Tibial nerve (tissue), 4 donors: ENCODE data around the gene AFAP1. TPM values are rescaled to one million over a fixed set of nuclear protein-coding genes. Genes with fewer than 3 reads are reported as not detected.

Experiments used
- DNase-seq, 2 donors: peaks; one replicate each; pipeline ENCODE4 v3.0.0-alpha.2; 2019; ENCODE audit warnings: low spot score in 2 of 2
- H3K27ac ChIP-seq, 4 donors: fragments of 200-600 bp; sonication (generic) in 3 of 4; one replicate each; pipeline ENCODE4 v1.5.1; 2017 to 2019; ENCODE audit warnings: mild to moderate bottlenecking in 1 of 4
- H3K27me3 ChIP-seq, 2 donors: fragments of 200-600 bp; sonication (generic) in 1 of 2; one replicate each; pipeline versions ENCODE4 v1.5.1 to v1.6.0; 2017 to 2019
- H3K36me3 ChIP-seq, 3 donors: fragments of 200-600 bp; sonication (generic); one replicate each; pipeline ENCODE4 v1.5.1; 2018 to 2019
- H3K4me1 ChIP-seq, 4 donors: fragments of 200-600 bp; sonication (generic) in 3 of 4; one replicate each; pipeline ENCODE4 v1.5.1; 2017 to 2019
- H3K4me3 ChIP-seq, 4 donors: fragments of 200-600 bp; sonication (generic) in 3 of 4; one replicate each; pipeline ENCODE4 v1.5.1; 2017 to 2019; ENCODE audit warnings: mild to moderate bottlenecking in 1 of 4, moderate library complexity in 1 of 4
- H3K9me3 ChIP-seq, 4 donors: fragments of 200-600 bp; sonication (generic) in 3 of 4; one replicate each; pipeline ENCODE4 v1.5.1; 2017 to 2019
- CTCF ChIP-seq, 5 experiments: fragments of 200-600 bp in 3 of 5; fragments of 450-650 bp in 2 of 5; sonication (generic) in 3 of 5; IDR thresholded peaks; one replicate each; pipeline ENCODE4 v1.5.1; 2016 to 2019; ENCODE audit warnings: antibody characterized with exemption in 5 of 5, mild to moderate bottlenecking in 3 of 5, moderate library complexity in 2 of 5
- EP300 ChIP-seq, 2 donors: sonication (generic); formaldehyde crosslinking; IDR thresholded peaks; one replicate each; pipeline ENCODE4 v1.6.1; 2017; ENCODE audit warnings: antibody characterized with exemption in 2 of 2, mild to moderate bottlenecking in 1 of 2
- POLR2A ChIP-seq, 2 donors: fragments of 450-650 bp; IDR thresholded peaks; one replicate each; pipeline ENCODE4 v1.6.1; 2017; ENCODE audit warnings: antibody characterized with exemption in 2 of 2, mild to moderate bottlenecking in 2 of 2, moderate library complexity in 2 of 2
- WGBS, 2 donors: methylation state at CpG; one replicate each; pipeline ENCODE4 v1.1.5; 2018; 5-methylcytosine and 5-hydroxymethylcytosine counted together
- total RNA-seq, 4 donors: library from RNA; depleted of rRNA; stranded (reverse); fragments of >200 nt; gene quantifications; one replicate each; pipeline ENCODE4 v1.1.0, GENCODE V29; 2016

Gene AFAP1
- total RNA-seq, 4 donors from 2014 or later = 23.2 to 34.9 (median 32.1) TPM

- WGBS, 2 donors = 60 to 65% methylated on average over 1 of the region's 1 CpG
- Histone ChIP-seq H3K36me3 (peaks cover 0 to 15% (median 0%) of the 10 kb centered on the region in 3 donors), H3K27ac (peak overlapping the region in 2 of 4 donors; percentile 11 to 65), H3K27me3 (no peaks in the 10 kb centered on the region), H3K4me3 (no peak overlapping the region), H3K4me1 (peaks cover 0 to 83% (median 4%) of the 10 kb centered on the region in 4 donors), H3K9me3 (peaks cover 0 to 6% (median 0%) of the 10 kb centered on the region in 4 donors)
- DNase-seq = no peak
- TF ChIP-seq POLR2A (IDR thresholded peaks at IDR 0.05) (no peak), EP300 (IDR thresholded peaks at IDR 0.05) (peak in 1 of 2 donors; percentile 36)
Measured at GRCh38 chr4:7932287-7932686, 7.4 kb downstream of the AFAP1 start.

GRCh38 chr4:7929118-7929951 is 10.3 kb downstream of the AFAP1 start:
- Histone ChIP-seq H3K36me3 (peaks cover 0 to 12% (median 0%) of the 10 kb centered on the region in 3 donors), H3K27ac (peak overlapping the region in 2 of 4 donors; percentile 46 to 58), H3K9me3 (peaks cover 0 to 6% (median 0%) of the 10 kb centered on the region in 4 donors), H3K4me1 (peaks cover 0 to 67% (median 4%) of the 10 kb centered on the region in 4 donors), H3K4me3 (no peak overlapping the region), H3K27me3 (no peaks in the 10 kb centered on the region)
- WGBS, 2 donors = 18 to 26% methylated on average over 7 of the region's 7 CpGs
- DNase-seq = no peak
- TF ChIP-seq CTCF (IDR thresholded peaks at IDR 0.05) (no peak), POLR2A (IDR thresholded peaks at IDR 0.05) (no peak), EP300 (IDR thresholded peaks at IDR 0.05) (no peak)

GRCh38 chr4:7928711-7929110 is 10.9 kb downstream of the AFAP1 start:
- TF ChIP-seq CTCF (IDR thresholded peaks at IDR 0.05) (no peak), EP300 (IDR thresholded peaks at IDR 0.05) (no peak), POLR2A (IDR thresholded peaks at IDR 0.05) (no peak)
- Histone ChIP-seq H3K36me3 (peaks cover 0 to 6% (median 0%) of the 10 kb centered on the region in 3 donors), H3K27ac (peak overlapping the region in 1 of 4 donors; percentile 46), H3K9me3 (peaks cover 0 to 5% (median 0%) of the 10 kb centered on the region in 4 donors), H3K27me3 (no peaks in the 10 kb centered on the region), H3K4me3 (no peak overlapping the region), H3K4me1 (peaks cover 0 to 61% (median 4%) of the 10 kb centered on the region in 4 donors)
- DNase-seq = no peak
- 78 to 85% methylated on average over 7 of the region's 7 CpGs for WGBS, 2 donors

- Histone ChIP-seq H3K36me3 (no peaks in the 10 kb centered on the region), H3K27me3 (no peaks in the 10 kb centered on the region), H3K27ac (no peak overlapping the region), H3K4me3 (no peak overlapping the region), H3K4me1 (peaks cover 0 to 43% (median 4%) of the 10 kb centered on the region in 4 donors), H3K9me3 (no peaks in the 10 kb centered on the region)
- WGBS, 2 donors = 88 to 93% methylated on average over 7 of the region's 7 CpGs
- TF ChIP-seq CTCF (IDR thresholded peaks at IDR 0.05) (no peak), EP300 (IDR thresholded peaks at IDR 0.05) (no peak), POLR2A (IDR thresholded peaks at IDR 0.05) (no peak)
- DNase-seq = no peak
Measured at GRCh38 chr4:7926822-7927221, 12.8 kb downstream of the AFAP1 start.

GRCh38 chr4:7924570-7924969 is 15.1 kb downstream of the AFAP1 start:
- peaks cover 0 to 25% (median 1%) of the 10 kb centered on the region in 4 donors for H3K4me1 ChIP-seq

More at GRCh38 chr4:7924570-7924969, 15.1 kb downstream of the AFAP1 start:
- no peak for TF ChIP-seq CTCF (IDR thresholded peaks at IDR 0.05)
- no peak for TF ChIP-seq POLR2A (IDR thresholded peaks at IDR 0.05)
- no peak for TF ChIP-seq EP300 (IDR thresholded peaks at IDR 0.05)
- H3K36me3 ChIP-seq = no peaks in the 10 kb centered on the region
- H3K27ac ChIP-seq = no peak overlapping the region
- WGBS, 2 donors = 68 to 77% methylated on average over 4 of the region's 4 CpGs
- H3K27me3 ChIP-seq = no peaks in the 10 kb centered on the region
- DNase-seq = no peak
- H3K4me3 ChIP-seq = no peak overlapping the region
- no peaks in the 10 kb centered on the region for H3K9me3 ChIP-seq
